HCT116 (cell line): ENCODE measurements around the gene MESD. TPM values are rescaled to one million over a fixed set of nuclear protein-coding genes. Genes with fewer than 3 reads are reported as not detected.

Experiments used
- ATAC-seq: fragments of 200-7000 bp; cut with Tn5 transposase; 2 replicates; pipeline ENCODE4 v1.9.1; 2020; ENCODE audit warnings: mild to moderate bottlenecking, moderate library complexity
- BruUV-seq: library from RNA; stranded (reverse); fragments of 400-500 nt; replicated peaks from 2 replicates; lab custom pipeline; 2021; lab: Mats Ljungman, UMichigan
- CTCF ChIA-PET: fragments of 300-600 bp; sonication (Branson Sonifier 250); formaldehyde crosslinking; loops from one replicate; lab custom pipeline; 2021; ENCODE audit warnings: antibody characterized with exemption; lab: Charles Lee
- POLR2A ChIA-PET: fragments of 300-600, 350-600 bp; sonication (Branson Sonifier 250); formaldehyde crosslinking; loops from one replicate; lab custom pipeline; 2021; ENCODE audit warnings: antibody characterized with exemption; lab: Charles Lee
- RAD21 ChIA-PET, 2 experiments: fragments of 300-600 bp; sonication (Branson Sonifier 250); formaldehyde crosslinking; loops; one replicate each; lab custom pipeline; 2023; ENCODE audit warnings: low total read pairs in 2 of 2; ENCODE audit not compliant: uncharacterized antibody in 2 of 2, unreplicated experiment in 2 of 2, low non-redundant PET in 1 of 2; lab: Charles Lee
- DNase-seq: peaks from one replicate; pipeline ENCODE4 v3.0.0-alpha.2; 2010; ENCODE audit warnings: low read depth, low spot score
- H2AFZ ChIP-seq: fragments of 200-600 bp; shearing (Covaris generic), sonication (generic); 2 replicates; pipeline ENCODE4 v1.6.1; 2017; ENCODE audit warnings: low read depth, mixed run types, mixed read lengths, antibody characterized with exemption, low read length; ENCODE audit not compliant: poor library complexity, severe bottlenecking
- H3K27ac ChIP-seq: 2 replicates; pipeline ENCODE4 v1.5.1; 2012; ENCODE audit warnings: low read depth, low read length
- H3K27me3 ChIP-seq: fragments of 200-600 bp; sonication (generic); 2 replicates; pipeline ENCODE4 v1.6.1; 2016; ENCODE audit warnings: mixed run types, low read length, mixed read lengths; ENCODE audit not compliant: insufficient read depth
- H3K36me3 ChIP-seq, 2 experiments: fragments of 200-500 bp in 1 of 2; fragments of 200-600 bp in 1 of 2; sonication (Bioruptor generic) in 1 of 2; sonication (generic) in 1 of 2; 2 replicates each; pipeline versions ENCODE4 v1.5.1 to v1.6.1; 2014 to 2016; ENCODE audit warnings: low read length in 2 of 2, inconsistent platforms in 1 of 2, mixed read lengths in 1 of 2, mixed run types in 1 of 2; ENCODE audit not compliant: insufficient read depth in 2 of 2, control insufficient read depth in 1 of 2
- H3K4me1 ChIP-seq, 2 experiments: fragments of 200-600 bp in 1 of 2; sonication (generic) in 1 of 2; 2 replicates each; pipeline versions ENCODE4 v1.5.1 to v1.6.1; 2012 to 2017; ENCODE audit warnings: low read length in 2 of 2, inconsistent platforms in 1 of 2, mild to moderate bottlenecking in 1 of 2, mixed read lengths in 1 of 2, mixed run types in 1 of 2, moderate library complexity in 1 of 2; ENCODE audit not compliant: insufficient read depth in 2 of 2, control insufficient read depth in 1 of 2
- H3K4me2 ChIP-seq: fragments of 200-600 bp; sonication (generic); 2 replicates; pipeline ENCODE4 v1.6.1; 2017; ENCODE audit warnings: mixed run types, low read length, mixed read lengths
- H3K4me3 ChIP-seq, 2 experiments: fragments of 200-600 bp in 1 of 2; sonication (generic) in 1 of 2; replicated peaks in 1 of 2; 2 replicates each; pipeline ENCODE4 v1.5.1; 2011 to 2016; ENCODE audit warnings: low read length in 2 of 2, control low read depth in 1 of 2, low read depth in 1 of 2, mild to moderate bottlenecking in 1 of 2, mixed read lengths in 1 of 2, mixed run types in 1 of 2
- H3K79me2 ChIP-seq: fragments of 200-600 bp; sonication (generic); 2 replicates; pipeline ENCODE4 v1.6.1; 2017; ENCODE audit warnings: mild to moderate bottlenecking, mixed run types, low read length, moderate library complexity, mixed read lengths; ENCODE audit not compliant: insufficient read depth
- H3K9ac ChIP-seq: fragments of 200-600 bp; sonication (generic); 2 replicates; pipeline ENCODE4 v1.6.1; 2016; ENCODE audit warnings: low read length, mixed read lengths
- H3K9me2 ChIP-seq: fragments of 200-600 bp; sonication (generic), shearing (Covaris generic); 2 replicates; pipeline ENCODE4 v1.6.1; 2017; ENCODE audit warnings: mixed run types, mild to moderate bottlenecking, moderate library complexity; ENCODE audit not compliant: insufficient read depth
- H3K9me3 ChIP-seq, 2 experiments: fragments of 200-500 bp in 1 of 2; fragments of 200-600 bp in 1 of 2; sonication (Bioruptor generic) in 1 of 2; sonication (generic) in 1 of 2; 2 replicates each; pipeline ENCODE4 v1.6.1; 2014 to 2017; ENCODE audit warnings: low read length in 2 of 2, mixed read lengths in 2 of 2, inconsistent platforms in 1 of 2, low read depth in 1 of 2, mild to moderate bottlenecking in 1 of 2, mixed run types in 1 of 2, moderate library complexity in 1 of 2; ENCODE audit not compliant: control insufficient read depth in 1 of 2, insufficient read depth in 1 of 2
- H4K20me1 ChIP-seq: fragments of 200-600 bp; sonication (generic), shearing (Covaris generic); 2 replicates; pipeline ENCODE4 v1.6.1; 2017; ENCODE audit warnings: mixed run types, mild to moderate bottlenecking, moderate library complexity; ENCODE audit not compliant: insufficient read depth
- ATF3 ChIP-seq: IDR thresholded peaks from 2 replicates; pipeline ENCODE4 v1.6.1; 2012
- CEBPB ChIP-seq: IDR thresholded peaks from 2 replicates; pipeline ENCODE4 v1.6.1; 2012; ENCODE audit warnings: low read depth
- CTCF ChIP-seq, 3 experiments: fragments of 200-600 bp in 1 of 3; sonication (generic) in 1 of 3; IDR thresholded peaks in 2 of 3; conservative IDR thresholded peaks in 1 of 3; 2 replicates each; pipeline ENCODE4 v1.5.1; 2012 to 2017; ENCODE audit warnings: low read depth in 2 of 3, low read length in 2 of 3, antibody characterized with exemption in 1 of 3, borderline replicate concordance in 1 of 3, control low read depth in 1 of 3, mild to moderate bottlenecking in 1 of 3, mixed read lengths in 1 of 3, mixed run types in 1 of 3, moderate library complexity in 1 of 3; ENCODE audit not compliant: insufficient read depth in 1 of 3
- EGR1 ChIP-seq: IDR thresholded peaks from 2 replicates; pipeline ENCODE4 v1.6.1; 2012; ENCODE audit warnings: low read depth
- ELF1 ChIP-seq: IDR thresholded peaks from 2 replicates; pipeline ENCODE4 v1.6.1; 2012; ENCODE audit warnings: low read depth, borderline replicate concordance
- EZH2 ChIP-seq: fragments of 200-600 bp; sonication (generic); IDR thresholded peaks from 2 replicates; pipeline ENCODE4 v1.6.1; 2017; ENCODE audit warnings: antibody characterized with exemption, mixed run types
- EZH2phosphoT487 ChIP-seq: fragments of 200-600 bp; IDR thresholded peaks from 2 replicates; pipeline ENCODE4 v1.6.1; 2018; ENCODE audit warnings: antibody characterized with exemption, borderline replicate concordance
- FOSL1 ChIP-seq: IDR thresholded peaks from 2 replicates; pipeline ENCODE4 v1.6.1; 2012; ENCODE audit warnings: low read depth
- POLR2A ChIP-seq: IDR thresholded peaks from 2 replicates; pipeline ENCODE4 v1.7.0; 2011; ENCODE audit warnings: borderline replicate concordance; ENCODE audit not compliant: insufficient read depth, insufficient read length; ENCODE audit errors: extremely low read depth
- SP1 ChIP-seq: IDR thresholded peaks from 2 replicates; pipeline ENCODE4 v1.6.1; 2012; ENCODE audit warnings: low read depth
- TCF7L2 ChIP-seq: IDR thresholded peaks from 2 replicates; pipeline ENCODE4 v1.7.0; 2011; ENCODE audit warnings: borderline replicate concordance, inconsistent platforms; ENCODE audit not compliant: insufficient read depth, insufficient read length; ENCODE audit errors: extremely low read depth
- intact Hi-C: fragments of 100-400 bp; cut with micrococcal nuclease; formaldehyde crosslinking; loops from 2 replicates; pipeline ENCODE4 v1.10.0; 2022
- total RNA-seq: library from RNA; stranded (reverse); gene quantifications from one replicate; pipeline ENCODE4 v1.2.1, GENCODE V29; 2021; ENCODE audit not compliant: unreplicated experiment
- TF ChIP-seq, protein P1 (sequence below): IDR thresholded peaks from 2 replicates; pipeline ENCODE4 v1.6.1; 2011; ENCODE audit warnings: mild to moderate bottlenecking, low read length, moderate library complexity; ENCODE audit not compliant: insufficient replicate concordance; ENCODE audit errors: extremely low read depth

The MESD gene
- total RNA-seq, 1 experiment from 2014 or later = 22.5 TPM

DNA sequence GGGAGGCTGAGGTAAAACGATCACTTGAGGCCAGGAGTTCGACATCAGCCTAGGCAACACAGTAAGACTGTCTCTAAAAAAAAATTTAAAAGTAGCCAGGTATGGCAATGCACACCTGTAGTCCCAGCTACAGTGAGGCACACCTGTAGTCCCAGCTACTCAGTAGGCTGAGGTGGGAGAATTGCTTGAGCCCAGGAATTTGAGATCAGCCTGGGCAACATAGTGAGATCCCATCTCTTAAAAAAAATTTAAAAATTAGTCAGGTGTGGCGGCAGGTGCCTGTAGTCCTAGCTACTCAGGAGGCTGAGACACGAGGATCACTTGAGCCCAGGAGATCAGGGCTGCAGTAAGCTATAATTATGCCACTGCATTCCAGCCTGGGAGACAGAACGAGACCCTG, 6.8 kb downstream of the MESD start:
- Histone ChIP-seq H2AFZ (no peak overlapping the region), H3K4me1 (peaks cover 6 to 15% of the 10 kb centered on the region in 2 experiments; a peak in 2 of 4 replicates), H3K27me3 (no peaks in the 10 kb centered on the region), H3K9ac (no peak overlapping the region), H3K79me2 (peaks cover 66% of the 10 kb centered on the region), H4K20me1 (no peaks in the 10 kb centered on the region), H3K4me3 (no peak overlapping the region), H3K9me3 (no peaks in the 10 kb centered on the region), H3K27ac (no peak overlapping the region), H3K9me2 (no peaks in the 10 kb centered on the region), H3K36me3 (peaks cover 19 to 23% of the 10 kb centered on the region in 2 experiments; a peak in 3 of 4 replicates), H3K4me2 (no peak overlapping the region)
- BruUV-seq = no TSS peak
- RAD21 ChIA-PET = no interaction called here
- TF ChIP-seq EZH2phosphoT487 (no peak), SP1 (no peak), CEBPB (no peak), CTCF (IDR thresholded peaks at IDR 0.05 in 2 of 3, conservative IDR thresholded peaks at IDR 0.05 in 1 of 3; ENCODE audit: borderline replicate concordance in 1 of 3, insufficient read depth in 1 of 3, low read depth in 2 of 3, low read length in 2 of 3) (no peak), EZH2 (no peak), POLR2A (no peak), TCF7L2 (no peak), EGR1 (no peak), ATF3 (no peak), FOSL1 (no peak), ELF1 (no peak)
- TF ChIP-seq, protein P1, sequence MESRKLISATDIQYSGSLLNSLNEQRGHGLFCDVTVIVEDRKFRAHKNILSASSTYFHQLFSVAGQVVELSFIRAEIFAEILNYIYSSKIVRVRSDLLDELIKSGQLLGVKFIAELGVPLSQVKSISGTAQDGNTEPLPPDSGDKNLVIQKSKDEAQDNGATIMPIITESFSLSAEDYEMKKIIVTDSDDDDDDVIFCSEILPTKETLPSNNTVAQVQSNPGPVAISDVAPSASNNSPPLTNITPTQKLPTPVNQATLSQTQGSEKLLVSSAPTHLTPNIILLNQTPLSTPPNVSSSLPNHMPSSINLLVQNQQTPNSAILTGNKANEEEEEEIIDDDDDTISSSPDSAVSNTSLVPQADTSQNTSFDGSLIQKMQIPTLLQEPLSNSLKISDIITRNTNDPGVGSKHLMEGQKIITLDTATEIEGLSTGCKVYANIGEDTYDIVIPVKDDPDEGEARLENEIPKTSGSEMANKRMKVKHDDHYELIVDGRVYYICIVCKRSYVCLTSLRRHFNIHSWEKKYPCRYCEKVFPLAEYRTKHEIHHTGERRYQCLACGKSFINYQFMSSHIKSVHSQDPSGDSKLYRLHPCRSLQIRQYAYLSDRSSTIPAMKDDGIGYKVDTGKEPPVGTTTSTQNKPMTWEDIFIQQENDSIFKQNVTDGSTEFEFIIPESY = no peak
- intact Hi-C loops = no loop called here
- POLR2A ChIA-PET = no interaction called here
- CTCF ChIA-PET = interaction anchor here (1.7 kb wide), 1 partner anchor 283 kb away, joined by 3 read pairs; no protein-coding TSS in a partner anchor
- no peak for ATAC-seq
- DNase-seq = no peak
